HEK293 (cell line): Measurements from ENCODE around the gene XPOT.
A peak's percentile ranks its signal among the peaks of the same experiment; 100 is the strongest.

ENCODE experiments used
- GLI4 ChIP-seq: fragments of 450-650 bp; formaldehyde crosslinking; IDR thresholded peaks from 2 replicates; pipeline ENCODE4 v1.5.1; 2016; ENCODE audit warnings: missing biosample characterization, missing genetic modification characterization
- GLIS2 ChIP-seq: fragments of 450-650 bp; formaldehyde crosslinking; IDR thresholded peaks from 2 replicates; pipeline ENCODE4 v1.5.1; 2016; ENCODE audit warnings: missing biosample characterization, missing genetic modification characterization
- HOXC10 ChIP-seq: sonication (generic); formaldehyde crosslinking; IDR thresholded peaks from 2 replicates; pipeline ENCODE4 v1.8.1; 2023; ENCODE audit warnings: mild to moderate bottlenecking, missing genetic modification reagents
- HOXD13 ChIP-seq: sonication (generic); formaldehyde crosslinking; IDR thresholded peaks from 2 replicates; pipeline ENCODE4 v1.8.0; 2022; ENCODE audit warnings: missing genetic modification reagents, borderline replicate concordance
- KLF8 ChIP-seq: fragments of 450-650 bp; formaldehyde crosslinking; IDR thresholded peaks from 2 replicates; pipeline ENCODE4 v1.5.1; 2016; ENCODE audit warnings: missing biosample characterization, missing genetic modification characterization
- MZF1 ChIP-seq: fragments of 450-650 bp; formaldehyde crosslinking; IDR thresholded peaks from 2 replicates; pipeline ENCODE4 v1.5.1; 2017; ENCODE audit warnings: missing biosample characterization, missing genetic modification characterization, borderline replicate concordance
- OVOL3 ChIP-seq: fragments of 450-650 bp; formaldehyde crosslinking; IDR thresholded peaks from 2 replicates; pipeline ENCODE4 v1.5.1; 2016; ENCODE audit warnings: missing biosample characterization, missing genetic modification characterization
- SCRT2 ChIP-seq: fragments of 450-650 bp; formaldehyde crosslinking; IDR thresholded peaks from 2 replicates; pipeline ENCODE4 v1.5.1; 2016; ENCODE audit warnings: missing biosample characterization, missing genetic modification characterization
- SETDB1 ChIP-seq: IDR thresholded peaks from one replicate; pipeline ENCODE4 v1.6.1; 2017; ENCODE audit warnings: mild to moderate bottlenecking, low read length, moderate library complexity, mixed read lengths; ENCODE audit not compliant: insufficient read length
- TCF7L2 ChIP-seq: IDR thresholded peaks from 2 replicates; pipeline ENCODE4 v1.6.1; 2011; ENCODE audit warnings: low read depth, mild to moderate bottlenecking, inconsistent platforms, low read length, moderate library complexity, borderline replicate concordance
- ZBTB1 ChIP-seq: fragments of 450-650 bp; formaldehyde crosslinking; IDR thresholded peaks from 2 replicates; pipeline ENCODE4 v1.5.1; 2016; ENCODE audit warnings: missing biosample characterization, missing genetic modification characterization
- ZBTB48 ChIP-seq: fragments of 450-650 bp; formaldehyde crosslinking; IDR thresholded peaks from 2 replicates; pipeline ENCODE4 v1.5.1; 2016; ENCODE audit warnings: missing biosample characterization, missing genetic modification characterization
- ZBTB7A ChIP-seq: fragments of 450-650 bp; formaldehyde crosslinking; IDR thresholded peaks from 2 replicates; pipeline ENCODE4 v1.5.1; 2016; ENCODE audit warnings: low read depth, missing biosample characterization, missing genetic modification characterization
- ZNF138 ChIP-seq: fragments of 450-650 bp; formaldehyde crosslinking; IDR thresholded peaks from 2 replicates; pipeline ENCODE4 v1.5.1; 2016; ENCODE audit warnings: missing biosample characterization, missing genetic modification characterization, borderline replicate concordance
- ZNF169 ChIP-seq: fragments of 450-650 bp; formaldehyde crosslinking; IDR thresholded peaks from 2 replicates; pipeline ENCODE4 v1.5.1; 2016; ENCODE audit warnings: missing biosample characterization, missing genetic modification characterization
- ZNF24 ChIP-seq: fragments of 450-650 bp; formaldehyde crosslinking; IDR thresholded peaks from 2 replicates; pipeline ENCODE4 v1.5.1; 2016; ENCODE audit warnings: missing biosample characterization, missing genetic modification characterization
- ZNF324 ChIP-seq: fragments of 450-650 bp; formaldehyde crosslinking; IDR thresholded peaks from 2 replicates; pipeline ENCODE4 v1.5.1; 2016; ENCODE audit warnings: missing biosample characterization, missing genetic modification characterization
- ZNF416 ChIP-seq: fragments of 450-650 bp; formaldehyde crosslinking; IDR thresholded peaks from 2 replicates; pipeline ENCODE4 v1.5.1; 2016; ENCODE audit warnings: missing biosample characterization, missing genetic modification characterization
- ZNF530 ChIP-seq: fragments of 450-650 bp; formaldehyde crosslinking; IDR thresholded peaks from 2 replicates; pipeline ENCODE4 v1.5.1; 2016; ENCODE audit warnings: low read depth, missing biosample characterization, missing genetic modification characterization
- ZNF571 ChIP-seq: fragments of 450-650 bp; formaldehyde crosslinking; IDR thresholded peaks from 2 replicates; pipeline ENCODE4 v1.5.0; 2017; ENCODE audit warnings: missing biosample characterization, missing genetic modification characterization
- ZNF600 ChIP-seq: fragments of 450-650 bp; formaldehyde crosslinking; IDR thresholded peaks from 2 replicates; pipeline ENCODE4 v1.5.1; 2016; ENCODE audit warnings: missing biosample characterization, missing genetic modification characterization
- ZNF629 ChIP-seq: fragments of 450-650 bp; formaldehyde crosslinking; IDR thresholded peaks from 2 replicates; pipeline ENCODE4 v1.5.1; 2017; ENCODE audit warnings: missing biosample characterization, missing genetic modification characterization
- ZNF747 ChIP-seq: fragments of 450-650 bp; formaldehyde crosslinking; IDR thresholded peaks from 2 replicates; pipeline ENCODE4 v1.5.1; 2016; ENCODE audit warnings: missing biosample characterization, missing genetic modification characterization
- ZNF768 ChIP-seq: fragments of 450-650 bp; formaldehyde crosslinking; IDR thresholded peaks from 2 replicates; pipeline ENCODE4 v1.5.1; 2018; ENCODE audit warnings: missing biosample characterization, mild to moderate bottlenecking, missing genetic modification characterization
- TF ChIP-seq, protein P1 (sequence below): fragments of 450-650 bp; formaldehyde crosslinking; IDR thresholded peaks from 2 replicates; pipeline ENCODE4 v1.5.1; 2016; ENCODE audit warnings: missing biosample characterization, missing genetic modification characterization
- TF ChIP-seq, protein P2 (sequence below): fragments of 450-650 bp; formaldehyde crosslinking; IDR thresholded peaks from 2 replicates; pipeline ENCODE4 v1.5.0; 2017; ENCODE audit warnings: missing biosample characterization, missing genetic modification characterization, borderline replicate concordance
- TF ChIP-seq, protein P3 (sequence below): fragments of 450-650 bp; formaldehyde crosslinking; IDR thresholded peaks from 2 replicates; pipeline ENCODE4 v1.5.1; 2016; ENCODE audit warnings: missing biosample characterization, missing genetic modification characterization, borderline replicate concordance
- TF ChIP-seq, protein P4 (sequence below): fragments of 450-650 bp; formaldehyde crosslinking; IDR thresholded peaks from 2 replicates; pipeline ENCODE4 v1.5.1; 2016; ENCODE audit warnings: missing biosample characterization, missing genetic modification characterization
- TF ChIP-seq, protein P5 (sequence below): fragments of 450-650 bp; formaldehyde crosslinking; IDR thresholded peaks from 2 replicates; pipeline ENCODE4 v1.5.1; 2017; ENCODE audit warnings: missing biosample characterization, missing genetic modification characterization
- TF ChIP-seq, protein P6 (sequence below): fragments of 450-650 bp; formaldehyde crosslinking; IDR thresholded peaks from 2 replicates; pipeline ENCODE4 v1.5.1; 2016; ENCODE audit warnings: missing biosample characterization, missing genetic modification characterization

XPOT gene

DNA sequence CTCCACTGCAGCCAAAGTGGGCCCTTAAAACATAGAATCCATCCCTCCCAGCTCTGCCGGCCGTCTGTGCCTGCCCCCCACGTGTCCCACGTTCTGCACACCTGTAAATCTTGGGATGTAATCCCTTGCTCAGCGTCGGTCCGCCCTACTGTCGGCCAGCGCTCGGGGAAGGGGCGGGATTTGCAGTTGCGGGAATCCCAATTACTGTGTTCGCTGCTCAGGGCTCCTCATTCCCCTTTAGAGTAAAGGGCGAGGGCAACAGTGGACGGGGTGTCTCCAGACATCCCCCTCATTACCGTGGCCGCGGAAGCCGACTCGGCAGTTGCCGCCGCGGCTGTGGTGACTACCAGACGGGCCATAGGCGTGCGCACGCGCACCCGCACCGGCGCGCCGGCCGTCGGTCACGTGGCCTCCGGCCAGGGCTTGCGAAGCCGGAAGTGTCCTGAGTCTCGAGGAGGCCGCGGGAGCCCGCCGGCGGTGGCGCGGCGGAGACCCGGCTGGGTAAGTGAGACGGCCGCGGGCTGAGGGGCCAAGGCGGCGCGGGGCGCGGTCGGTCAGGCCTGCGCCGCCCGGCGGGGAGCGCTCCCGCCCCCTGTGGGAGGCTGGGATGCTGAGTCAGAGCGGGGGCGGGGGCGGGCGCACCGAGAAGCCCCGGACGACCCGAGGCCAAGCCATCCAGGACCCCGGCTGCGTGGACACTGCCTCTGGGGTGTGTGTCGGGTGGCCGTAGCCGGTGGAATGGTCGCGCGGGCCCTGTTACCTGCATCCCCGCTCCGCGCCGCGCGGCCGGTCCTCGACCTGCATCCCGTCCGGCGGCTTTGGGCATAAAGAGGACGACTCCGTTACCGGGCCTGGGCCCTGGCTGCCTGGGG, 47.7 kb downstream of the XPOT start, which contains the start of gene TBK1 (continued):
- TF ChIP-seq, protein P1, sequence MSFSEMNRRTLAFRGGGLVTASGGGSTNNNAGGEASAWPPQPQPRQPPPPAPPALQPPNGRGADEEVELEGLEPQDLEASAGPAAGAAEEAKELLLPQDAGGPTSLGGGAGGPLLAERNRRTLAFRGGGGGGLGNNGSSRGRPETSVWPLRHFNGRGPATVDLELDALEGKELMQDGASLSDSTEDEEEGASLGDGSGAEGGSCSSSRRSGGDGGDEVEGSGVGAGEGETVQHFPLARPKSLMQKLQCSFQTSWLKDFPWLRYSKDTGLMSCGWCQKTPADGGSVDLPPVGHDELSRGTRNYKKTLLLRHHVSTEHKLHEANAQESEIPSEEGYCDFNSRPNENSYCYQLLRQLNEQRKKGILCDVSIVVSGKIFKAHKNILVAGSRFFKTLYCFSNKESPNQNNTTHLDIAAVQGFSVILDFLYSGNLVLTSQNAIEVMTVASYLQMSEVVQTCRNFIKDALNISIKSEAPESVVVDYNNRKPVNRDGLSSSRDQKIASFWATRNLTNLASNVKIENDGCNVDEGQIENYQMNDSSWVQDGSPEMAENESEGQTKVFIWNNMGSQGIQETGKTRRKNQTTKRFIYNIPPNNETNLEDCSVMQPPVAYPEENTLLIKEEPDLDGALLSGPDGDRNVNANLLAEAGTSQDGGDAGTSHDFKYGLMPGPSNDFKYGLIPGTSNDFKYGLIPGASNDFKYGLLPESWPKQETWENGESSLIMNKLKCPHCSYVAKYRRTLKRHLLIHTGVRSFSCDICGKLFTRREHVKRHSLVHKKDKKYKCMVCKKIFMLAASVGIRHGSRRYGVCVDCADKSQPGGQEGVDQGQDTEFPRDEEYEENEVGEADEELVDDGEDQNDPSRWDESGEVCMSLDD, result no peak
- TF ChIP-seq ZBTB48 (tag by site-specific recombination), result no peak; the same call in 1 of the 2 replicates
- no peak for TF ChIP-seq ZNF530 (tag by site-specific recombination)
- TF ChIP-seq OVOL3 (tag by site-specific recombination), result no peak
- peak; percentile 57; the same call in 1 of the 2 replicates for TF ChIP-seq ZNF24 (tag by site-specific recombination)
- TF ChIP-seq ZBTB7A (tag by site-specific recombination), result no peak
- peak; percentile 93 for TF ChIP-seq SCRT2 (tag by site-specific recombination)
- 0 out of 2 replicates have a peak, but pooled peaks have one; percentile 8 for TF ChIP-seq KLF8 (tag by site-specific recombination)
- no peak for TF ChIP-seq ZBTB1 (tag by site-specific recombination)
- no peak for TF ChIP-seq ZNF416 (tag by site-specific recombination)
- TF ChIP-seq, protein P2, sequence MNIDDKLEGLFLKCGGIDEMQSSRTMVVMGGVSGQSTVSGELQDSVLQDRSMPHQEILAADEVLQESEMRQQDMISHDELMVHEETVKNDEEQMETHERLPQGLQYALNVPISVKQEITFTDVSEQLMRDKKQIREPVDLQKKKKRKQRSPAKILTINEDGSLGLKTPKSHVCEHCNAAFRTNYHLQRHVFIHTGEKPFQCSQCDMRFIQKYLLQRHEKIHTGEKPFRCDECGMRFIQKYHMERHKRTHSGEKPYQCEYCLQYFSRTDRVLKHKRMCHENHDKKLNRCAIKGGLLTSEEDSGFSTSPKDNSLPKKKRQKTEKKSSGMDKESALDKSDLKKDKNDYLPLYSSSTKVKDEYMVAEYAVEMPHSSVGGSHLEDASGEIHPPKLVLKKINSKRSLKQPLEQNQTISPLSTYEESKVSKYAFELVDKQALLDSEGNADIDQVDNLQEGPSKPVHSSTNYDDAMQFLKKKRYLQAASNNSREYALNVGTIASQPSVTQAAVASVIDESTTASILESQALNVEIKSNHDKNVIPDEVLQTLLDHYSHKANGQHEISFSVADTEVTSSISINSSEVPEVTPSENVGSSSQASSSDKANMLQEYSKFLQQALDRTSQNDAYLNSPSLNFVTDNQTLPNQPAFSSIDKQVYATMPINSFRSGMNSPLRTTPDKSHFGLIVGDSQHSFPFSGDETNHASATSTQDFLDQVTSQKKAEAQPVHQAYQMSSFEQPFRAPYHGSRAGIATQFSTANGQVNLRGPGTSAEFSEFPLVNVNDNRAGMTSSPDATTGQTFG (tag by site-specific recombination), result no peak
- TF ChIP-seq, protein P3, sequence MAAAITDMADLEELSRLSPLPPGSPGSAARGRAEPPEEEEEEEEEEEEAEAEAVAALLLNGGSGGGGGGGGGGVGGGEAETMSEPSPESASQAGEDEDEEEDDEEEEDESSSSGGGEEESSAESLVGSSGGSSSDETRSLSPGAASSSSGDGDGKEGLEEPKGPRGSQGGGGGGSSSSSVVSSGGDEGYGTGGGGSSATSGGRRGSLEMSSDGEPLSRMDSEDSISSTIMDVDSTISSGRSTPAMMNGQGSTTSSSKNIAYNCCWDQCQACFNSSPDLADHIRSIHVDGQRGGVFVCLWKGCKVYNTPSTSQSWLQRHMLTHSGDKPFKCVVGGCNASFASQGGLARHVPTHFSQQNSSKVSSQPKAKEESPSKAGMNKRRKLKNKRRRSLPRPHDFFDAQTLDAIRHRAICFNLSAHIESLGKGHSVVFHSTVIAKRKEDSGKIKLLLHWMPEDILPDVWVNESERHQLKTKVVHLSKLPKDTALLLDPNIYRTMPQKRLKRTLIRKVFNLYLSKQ (tag by site-specific recombination), result no peak
- TF ChIP-seq ZNF169 (tag by site-specific recombination), result no peak
- TF ChIP-seq ZNF324, result no peak
- no peak for TF ChIP-seq ZNF629 (tag by site-specific recombination)
- TF ChIP-seq HOXC10 (CRISPR knock-in tag), result no peak
- TF ChIP-seq, protein P4, sequence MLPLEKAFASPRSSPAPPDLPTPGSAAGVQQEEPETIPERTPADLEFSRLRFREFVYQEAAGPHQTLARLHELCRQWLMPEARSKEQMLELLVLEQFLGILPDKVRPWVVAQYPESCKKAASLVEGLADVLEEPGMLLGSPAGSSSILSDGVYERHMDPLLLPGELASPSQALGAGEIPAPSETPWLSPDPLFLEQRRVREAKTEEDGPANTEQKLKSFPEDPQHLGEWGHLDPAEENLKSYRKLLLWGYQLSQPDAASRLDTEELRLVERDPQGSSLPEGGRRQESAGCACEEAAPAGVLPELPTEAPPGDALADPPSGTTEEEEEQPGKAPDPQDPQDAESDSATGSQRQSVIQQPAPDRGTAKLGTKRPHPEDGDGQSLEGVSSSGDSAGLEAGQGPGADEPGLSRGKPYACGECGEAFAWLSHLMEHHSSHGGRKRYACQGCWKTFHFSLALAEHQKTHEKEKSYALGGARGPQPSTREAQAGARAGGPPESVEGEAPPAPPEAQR (tag by site-specific recombination), result no peak
- TF ChIP-seq ZNF138 (tag by site-specific recombination), result no peak
- TF ChIP-seq ZNF571 (tag by site-specific recombination), result no peak
- no peak for TF ChIP-seq SETDB1
- no peak for TF ChIP-seq ZNF747 (tag by site-specific recombination)
- TF ChIP-seq, protein P5, sequence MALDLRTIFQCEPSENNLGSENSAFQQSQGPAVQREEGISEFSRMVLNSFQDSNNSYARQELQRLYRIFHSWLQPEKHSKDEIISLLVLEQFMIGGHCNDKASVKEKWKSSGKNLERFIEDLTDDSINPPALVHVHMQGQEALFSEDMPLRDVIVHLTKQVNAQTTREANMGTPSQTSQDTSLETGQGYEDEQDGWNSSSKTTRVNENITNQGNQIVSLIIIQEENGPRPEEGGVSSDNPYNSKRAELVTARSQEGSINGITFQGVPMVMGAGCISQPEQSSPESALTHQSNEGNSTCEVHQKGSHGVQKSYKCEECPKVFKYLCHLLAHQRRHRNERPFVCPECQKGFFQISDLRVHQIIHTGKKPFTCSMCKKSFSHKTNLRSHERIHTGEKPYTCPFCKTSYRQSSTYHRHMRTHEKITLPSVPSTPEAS, result no peak; the same call in 1 of the 2 replicates
- TF ChIP-seq, protein P6, sequence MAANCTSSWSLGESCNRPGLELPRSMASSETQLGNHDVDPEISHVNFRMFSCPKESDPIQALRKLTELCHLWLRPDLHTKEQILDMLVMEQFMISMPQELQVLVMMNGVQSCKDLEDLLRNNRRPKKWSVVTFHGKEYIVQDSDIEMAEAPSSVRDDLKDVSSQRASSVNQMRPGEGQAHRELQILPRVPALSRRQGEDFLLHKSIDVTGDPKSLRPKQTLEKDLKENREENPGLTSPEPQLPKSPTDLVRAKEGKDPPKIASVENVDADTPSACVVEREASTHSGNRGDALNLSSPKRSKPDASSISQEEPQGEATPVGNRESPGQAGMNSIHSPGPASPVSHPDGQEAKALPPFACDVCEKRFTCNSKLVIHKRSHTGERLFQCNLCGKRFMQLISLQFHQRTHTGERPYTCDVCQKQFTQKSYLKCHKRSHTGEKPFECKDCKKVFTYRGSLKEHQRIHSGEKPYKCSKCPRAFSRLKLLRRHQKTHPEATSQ (tag by site-specific recombination), result no peak
- TF ChIP-seq HOXD13 (CRISPR knock-in tag), result no peak
- 0 out of 2 replicates have a peak, but pooled peaks have one; percentile 27 for TF ChIP-seq GLI4 (tag by site-specific recombination)
- peak; percentile 22; the same call in 1 of the 2 replicates for TF ChIP-seq GLIS2
- no peak for TF ChIP-seq ZNF768 (tag by site-specific recombination)
- peak; percentile 96 for TF ChIP-seq ZNF600 (tag by site-specific recombination)
- no peak for TF ChIP-seq TCF7L2
- peak; percentile 87 for TF ChIP-seq MZF1 (tag by site-specific recombination)
